ENCODE results near the gene DDRGK1.

- TF ChIP-seq CTCF (IDR thresholded peaks at IDR 0.05) (no peak), POLR2A (IDR thresholded peaks at IDR 0.05) (no peak)
Measured at GRCh38 chr20:3213226-3213625, 8.7 kb upstream of the DDRGK1 start.

Measured in esophagus squamous epithelium (tissue), 4 donors.